IPS-NIHi7 (cell line): ENCODE data around the gene IFI35.

Source experiments
- DNase-seq: peaks from one replicate; pipeline ENCODE4 v3.0.0; 2012; ENCODE audit warnings: mixed read lengths; ENCODE audit errors: extremely low spot score

IFI35 gene

GRCh38 chr17:43056051-43056450 is 49.5 kb downstream of the IFI35 start:
- no peak for DNase-seq

DNA sequence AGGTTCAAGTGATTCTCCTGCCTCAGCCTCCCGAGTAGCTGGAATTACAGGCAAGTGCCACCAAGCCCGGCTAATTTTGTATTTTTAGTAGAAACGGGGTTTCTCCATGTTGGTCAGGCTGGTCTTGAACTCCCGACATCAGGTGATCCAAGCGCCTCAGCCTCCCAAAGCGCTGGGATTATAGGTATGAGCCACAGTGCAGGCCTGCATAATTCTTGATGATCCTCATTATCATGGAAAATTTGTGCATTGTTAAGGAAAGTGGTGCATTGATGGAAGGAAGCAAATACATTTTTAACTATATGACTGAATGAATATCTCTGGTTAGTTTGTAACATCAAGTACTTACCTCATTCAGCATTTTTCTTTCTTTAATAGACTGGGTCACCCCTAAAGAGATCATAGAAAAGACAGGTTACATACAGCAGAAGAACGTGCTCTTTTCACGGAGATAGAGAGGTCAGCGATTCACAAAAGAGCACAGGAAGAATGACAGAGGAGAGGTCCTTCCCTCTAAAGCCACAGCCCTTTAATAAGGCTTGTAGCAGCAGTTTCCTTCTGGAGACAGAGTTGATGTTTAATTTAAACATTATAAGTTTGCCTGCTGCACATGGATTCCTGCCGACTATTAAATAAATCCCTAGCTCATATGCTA is 56.5 kb downstream of the IFI35 start:
- no peak for DNase-seq
